22Rv1 (cell line): ENCODE data around the gene CLHC1.

Source experiments
- CTCF ChIP-seq: fragments of 450-650 bp; IDR thresholded peaks from 2 replicates; pipeline ENCODE4 v1.5.1; 2017; ENCODE audit warnings: mild to moderate bottlenecking
- ZFX ChIP-seq: fragments of 450-650 bp; IDR thresholded peaks from 2 replicates; pipeline ENCODE4 v1.6.1; 2017; ENCODE audit warnings: antibody characterized with exemption, borderline replicate concordance

- no peak for TF ChIP-seq CTCF
- no peak for TF ChIP-seq ZFX
Measured at GRCh38 chr2:55155206-55155605, 76.9 kb downstream of the CLHC1 start.
